Fibroblast of upper back skin (primary cell): Measurements from ENCODE around the gene HOXA13.

Experiments used
- DNase-seq: peaks from one replicate; pipeline ENCODE4 v3.0.0-alpha.2; 2013

The HOXA13 gene

GRCh38 chr7:27180431-27181420 lies 19.2 kb downstream of the HOXA13 start:
- DNase-seq = no peak

DNA sequence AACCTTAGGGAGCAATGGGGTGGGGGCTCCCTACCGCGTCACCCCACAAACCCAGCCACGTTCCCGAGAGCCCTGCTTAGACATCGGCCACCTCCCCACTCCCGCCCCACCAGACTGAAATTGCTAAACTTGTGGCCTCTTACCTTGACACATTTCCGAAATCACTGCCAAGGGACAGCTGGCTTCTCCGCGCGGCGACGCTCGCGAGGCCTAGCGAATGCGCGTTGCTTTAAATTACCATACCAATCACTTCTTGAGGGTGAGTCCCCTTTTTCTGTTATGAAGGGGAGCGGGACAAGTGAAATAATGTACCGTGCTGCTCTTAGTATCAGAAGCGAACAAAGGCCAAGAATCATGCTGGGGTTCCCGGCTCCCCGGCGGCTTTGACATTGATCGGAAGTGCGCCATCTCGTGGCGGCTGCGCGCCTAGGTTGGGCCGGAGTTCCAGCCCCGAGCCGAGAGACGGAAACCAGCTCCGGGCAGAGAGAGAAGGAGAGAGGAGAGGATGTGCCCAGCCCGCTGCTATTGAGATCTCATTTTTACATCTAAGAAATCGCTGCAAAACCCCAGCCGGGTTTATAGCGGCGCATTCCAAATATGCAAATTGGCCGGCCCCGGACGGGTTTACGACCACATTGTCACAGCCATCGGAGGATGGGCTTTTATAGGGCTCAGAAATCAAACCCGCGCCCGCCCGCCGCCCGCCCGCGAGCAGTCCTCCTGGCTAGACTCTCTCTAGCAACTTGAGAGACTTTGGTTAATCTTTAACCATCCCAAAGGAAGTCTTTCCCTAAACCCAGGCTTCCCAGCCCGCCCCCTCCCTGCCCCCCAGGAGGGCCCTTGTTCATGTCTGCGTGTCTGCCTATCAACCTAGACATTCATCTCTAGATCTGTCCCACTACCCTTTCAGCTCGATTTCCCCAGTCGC lies 20.1 kb downstream of the HOXA13 start:
- peak; percentile 59 for DNase-seq

DNA sequence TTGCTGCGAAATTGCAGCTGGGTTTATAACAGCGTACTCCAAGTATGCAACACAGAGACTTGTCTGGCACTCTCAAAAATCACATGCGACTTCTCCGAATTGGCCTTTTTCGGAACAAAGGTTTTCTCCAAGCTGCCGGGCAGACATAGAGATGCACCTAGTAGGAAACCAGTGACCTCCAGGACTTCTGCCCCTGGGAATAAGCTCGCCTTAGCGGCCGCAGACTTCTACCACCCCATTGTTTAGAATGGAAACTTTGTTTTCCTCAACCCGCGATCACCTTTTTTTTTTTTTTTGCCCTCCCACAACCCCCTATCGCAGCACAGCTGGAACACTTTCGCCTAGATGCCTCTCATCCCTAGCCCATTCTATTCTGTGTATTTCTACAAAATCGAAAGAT lies 20.9 kb downstream of the HOXA13 start:
- no peak for DNase-seq

GRCh38 chr7:27178366-27178765 lies 21.5 kb downstream of the HOXA13 start:
- no peak for DNase-seq

DNA sequence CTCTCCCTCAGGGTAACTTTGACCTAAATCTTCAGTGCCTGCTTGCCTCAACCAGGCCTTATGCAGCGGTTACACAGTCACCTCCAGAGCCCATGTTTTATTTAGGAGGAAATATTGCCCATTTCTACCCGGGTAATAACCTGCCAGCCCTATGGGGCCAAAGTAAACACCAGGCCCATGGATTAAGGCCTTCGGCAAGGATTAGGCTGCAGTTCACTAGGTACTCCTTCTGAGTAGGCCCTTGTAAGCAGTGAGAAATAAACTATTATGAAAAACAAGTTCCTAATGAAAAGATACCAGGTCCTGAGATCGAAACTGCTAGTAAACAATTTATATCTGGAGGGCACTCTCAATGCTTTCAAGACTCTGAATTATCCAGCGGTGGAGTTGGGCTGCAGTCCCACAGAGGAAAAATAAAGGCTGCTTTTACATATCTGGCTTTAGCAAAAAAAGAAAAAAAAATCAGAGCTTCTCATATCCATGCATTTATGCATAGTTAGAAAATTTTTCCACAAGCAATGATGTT lies 22.0 kb downstream of the HOXA13 start:
- no peak for DNase-seq

DNA sequence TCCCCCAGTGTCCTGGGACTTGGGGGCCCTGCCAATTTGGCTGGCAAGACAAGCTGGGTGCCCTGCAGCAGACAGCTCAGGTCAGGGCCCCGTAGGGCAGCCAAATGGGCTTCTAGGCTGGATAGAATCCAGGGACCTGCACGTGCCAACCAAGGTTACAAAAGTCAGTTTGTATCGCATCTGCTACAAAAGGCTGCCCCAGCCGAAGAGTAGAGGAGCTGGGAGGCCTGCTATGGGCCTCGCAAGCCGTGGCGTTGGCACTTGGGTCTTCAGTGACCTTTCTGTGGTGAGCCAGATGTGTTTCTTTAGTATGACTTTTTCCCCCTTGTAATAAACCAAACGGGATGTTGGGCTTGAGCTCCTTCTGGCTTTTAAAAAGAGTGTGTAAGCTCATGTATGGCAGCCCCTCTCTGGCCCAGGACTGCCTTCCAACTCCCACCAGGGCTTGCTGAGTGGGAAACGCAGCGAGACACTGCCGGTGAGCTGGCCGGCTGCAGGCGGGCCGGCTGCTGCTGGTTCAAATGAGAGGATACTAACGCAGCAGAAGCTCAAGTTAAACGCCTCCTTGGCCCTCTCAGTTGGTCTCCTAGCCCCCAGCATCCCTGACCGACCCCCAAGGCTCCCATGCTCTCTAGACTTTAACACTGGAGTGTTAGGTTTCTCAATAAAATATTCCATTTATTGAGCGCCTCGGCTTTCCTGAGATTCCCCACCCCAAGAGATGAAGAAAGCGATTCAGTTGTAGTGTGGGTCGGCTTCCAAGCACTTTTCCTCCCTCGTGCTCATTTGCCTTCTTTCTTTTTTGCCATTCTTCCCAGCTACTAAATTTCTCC lies 22.7 kb downstream of the HOXA13 start:
- DNase-seq = no peak

DNA sequence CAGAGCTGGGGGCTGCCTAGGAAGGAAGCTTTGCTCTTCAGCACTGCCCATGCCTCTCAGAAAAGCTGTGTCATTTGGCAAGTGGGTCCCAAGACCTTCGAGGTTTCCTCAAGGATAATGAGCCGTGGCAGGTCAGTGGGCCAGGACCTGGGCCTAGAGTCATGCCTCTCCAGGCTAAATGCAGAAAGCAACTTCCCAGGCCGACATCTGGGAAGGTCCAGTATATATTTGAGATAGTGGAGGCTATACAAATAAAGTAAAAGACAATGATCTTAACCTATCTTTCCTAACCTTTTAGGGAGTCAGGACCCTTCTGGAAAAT lies 23.4 kb downstream of the HOXA13 start:
- DNase-seq = no peak

GRCh38 chr7:27175626-27176523 lies 24.0 kb downstream of the HOXA13 start:
- DNase-seq = no peak

DNA sequence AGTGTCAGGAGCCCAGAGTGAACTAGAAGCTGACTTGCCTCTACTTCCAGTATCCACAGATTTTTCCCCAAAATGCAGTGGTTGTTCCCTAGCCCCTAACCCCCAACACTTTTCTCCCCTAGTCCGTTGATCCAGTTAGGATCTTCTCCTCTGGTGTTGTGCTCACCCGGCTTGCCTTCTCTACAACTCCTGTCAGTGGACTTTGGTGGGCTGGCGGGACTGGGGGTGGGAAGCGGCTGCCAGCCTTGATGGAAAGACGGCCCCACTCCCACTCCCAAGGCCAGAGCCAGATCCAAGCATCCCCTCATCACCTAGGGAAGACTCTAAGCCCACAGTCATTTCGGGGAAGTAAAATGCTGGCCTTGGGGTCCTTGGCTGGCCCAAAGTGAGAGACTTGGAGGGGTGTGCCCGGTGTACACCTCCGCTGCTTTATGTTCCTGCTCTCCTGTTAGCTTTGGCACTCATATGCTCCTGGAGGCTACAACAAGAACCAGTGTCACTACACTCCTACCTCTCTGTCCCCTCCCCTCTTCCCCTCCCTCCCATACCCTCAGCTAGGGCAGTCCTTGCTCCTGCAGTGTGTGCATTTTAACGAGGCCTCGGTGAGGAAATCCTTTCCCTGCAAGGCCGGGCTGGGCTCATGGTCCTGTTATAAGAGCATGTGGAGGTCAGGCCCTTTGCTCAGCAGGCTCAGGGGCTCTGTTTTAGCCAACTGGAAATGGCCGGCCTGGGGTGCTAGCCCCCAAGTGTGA lies 24.8 kb downstream of the HOXA13 start:
- DNase-seq = no peak

DNA sequence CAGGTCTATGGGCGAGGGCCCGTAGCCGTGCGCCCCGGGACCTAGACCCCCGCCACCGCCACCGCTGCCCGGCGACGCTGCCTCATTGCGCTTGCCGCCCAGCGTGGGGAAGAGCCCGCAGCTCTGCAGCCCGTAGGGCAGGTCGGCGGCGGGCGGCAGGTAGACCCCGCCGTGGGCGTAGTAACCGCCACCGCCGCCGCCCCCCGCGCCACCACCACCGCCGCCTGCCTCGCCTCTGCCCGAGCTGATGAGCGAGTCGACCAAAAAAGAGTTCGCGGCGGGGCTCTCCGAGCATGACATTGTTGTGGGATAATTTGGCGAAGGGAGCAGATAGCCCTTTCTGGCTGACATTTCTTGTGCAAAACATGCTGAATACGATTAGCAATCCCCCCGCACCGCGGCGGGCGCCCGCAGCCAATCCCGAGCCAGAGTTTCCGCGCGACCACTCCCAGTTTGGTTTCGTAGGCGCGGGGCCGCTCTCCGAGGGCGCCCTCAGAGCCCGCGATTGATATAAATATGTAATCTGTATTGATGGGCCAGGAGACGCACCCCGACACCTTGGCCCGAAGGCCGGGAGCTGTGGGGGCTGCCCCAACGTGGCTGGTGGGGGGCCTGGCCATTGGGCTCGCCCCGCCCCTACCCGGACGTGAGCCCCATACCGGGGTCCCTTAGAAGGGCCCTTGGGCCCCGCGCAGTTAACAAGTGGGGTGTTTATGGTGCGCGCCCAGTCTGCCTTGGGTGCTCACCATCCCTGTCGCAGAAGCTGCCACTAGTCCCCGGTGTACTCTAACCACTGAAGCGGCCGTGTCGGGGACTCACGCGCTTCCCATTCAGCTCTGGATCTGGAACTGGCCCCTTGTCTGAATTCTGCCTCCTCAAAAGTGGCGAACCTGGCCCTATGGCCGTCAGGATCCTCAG lies 25.7 kb downstream of the HOXA13 start, which contains the start of gene HOXA10:
Gene HOXA10 (minus strand): TSS at position 365 of the 918 bp plus-strand sequence. CDS start 14 bp downstream, at position 351.
- no peak for DNase-seq

- DNase-seq = no peak
Measured at GRCh38 chr7:27173511-27173955, 26.4 kb downstream of the HOXA13 start.

DNA sequence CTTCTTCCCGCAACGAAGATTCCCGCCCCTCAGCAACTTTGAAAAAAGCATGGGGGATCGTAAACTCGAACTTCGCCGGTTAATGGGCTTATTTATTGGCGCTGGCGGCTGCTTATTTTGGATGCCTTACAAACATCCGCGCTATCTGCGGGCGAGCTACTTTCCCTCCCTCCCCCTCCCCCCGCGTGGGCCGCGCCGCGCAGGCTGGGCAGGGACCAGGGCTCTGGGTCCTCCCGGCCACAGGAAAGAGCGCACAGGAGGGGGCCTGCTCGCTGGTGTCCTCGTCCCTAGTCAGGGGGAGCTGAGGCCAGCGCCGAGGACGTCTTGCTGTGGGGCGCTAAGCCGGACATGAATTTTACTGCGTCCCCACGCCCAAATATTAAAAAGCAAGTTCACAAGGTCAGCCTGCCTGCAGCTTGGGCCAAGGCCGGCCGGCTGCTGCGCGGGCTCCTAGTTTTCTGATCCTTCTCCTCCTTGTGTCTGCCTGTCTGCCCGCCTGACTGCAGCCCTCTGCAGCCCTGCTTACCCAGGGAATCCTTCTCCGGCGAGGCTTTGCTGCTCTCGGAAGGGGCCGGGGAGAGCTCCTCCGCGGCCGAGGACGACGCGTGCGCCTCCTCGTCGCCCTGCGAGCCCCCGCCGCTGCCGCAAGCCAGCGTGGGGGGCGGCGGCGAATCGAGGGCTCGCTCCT lies 26.9 kb downstream of the HOXA13 start:
- DNase-seq = no peak

DNA sequence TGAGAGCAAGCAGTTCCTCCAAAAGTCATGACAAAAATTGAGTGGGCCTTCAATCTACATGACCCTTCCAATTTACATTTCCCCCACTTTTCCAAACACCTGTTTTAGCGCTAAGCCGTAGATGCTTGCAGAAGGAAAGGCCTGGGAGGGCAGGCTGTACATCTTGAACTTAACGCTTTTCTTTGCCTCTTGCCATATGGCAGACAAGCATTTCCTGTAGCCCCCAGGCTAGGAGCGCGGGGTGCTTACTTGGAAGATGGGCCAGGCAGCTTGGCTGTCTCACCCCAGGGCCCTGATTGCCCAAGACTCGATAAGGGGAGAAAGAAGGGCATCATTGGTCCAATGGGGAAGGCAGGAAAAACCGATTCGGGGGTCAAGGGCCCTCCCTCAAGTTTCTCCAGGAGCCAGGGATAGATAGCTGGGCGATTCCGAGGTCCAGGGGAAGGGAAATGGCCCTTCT lies 27.5 kb downstream of the HOXA13 start:
- DNase-seq = no peak

GRCh38 chr7:27171637-27172314 lies 28.1 kb downstream of the HOXA13 start:
- no peak for DNase-seq

DNA sequence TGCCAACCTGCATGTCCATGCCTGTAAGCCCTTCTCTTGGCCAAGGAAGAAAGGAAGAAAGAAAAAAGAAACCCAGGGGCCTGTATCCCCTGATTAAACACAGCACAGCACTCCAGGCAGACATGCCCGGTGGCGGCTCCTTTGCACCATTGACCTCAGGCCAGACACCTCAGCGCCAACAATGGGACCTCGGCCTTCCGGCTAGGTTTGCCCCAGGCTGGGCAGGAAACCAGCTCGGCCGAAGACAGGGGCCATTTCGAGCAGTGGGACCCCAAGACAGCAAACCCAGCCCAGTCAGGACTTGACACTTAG lies 28.6 kb downstream of the HOXA13 start:
- DNase-seq = no peak

GRCh38 chr7:27170426-27171324 lies 29.2 kb downstream of the HOXA13 start:
- DNase-seq = no peak
